ENCODE data around the gene CCDC124.

- TF ChIP-seq POLR2A (IDR thresholded peaks at IDR 0.05; ENCODE audit: low read length): no peak
- no peak for TF ChIP-seq GATA1 (IDR thresholded peaks at IDR 0.05; ENCODE audit: low read depth, low read length)
Observed at GRCh38 chr19:17951157-17951989, 18.6 kb downstream of the CCDC124 start.

Measured in erythroblast (primary cell).